ENCODE results near the gene NHLRC3. TPM values are rescaled to one million over a fixed set of nuclear protein-coding genes. Genes with fewer than 3 reads are reported as not detected.

NHLRC3 gene
- total and polyA plus RNA-seq, 2 of the 8 experiments (the other 6 are each of a cell fraction or from before 2014, with no cell fraction given), result 13.1 to 16.9 TPM

GRCh38 chr13:39054112-39054511 is 15.9 kb downstream of the NHLRC3 start:
- Histone ChIP-seq H3K9me3 (ENCODE audit: insufficient read depth in 2 of 2, low read depth in 1 of 2, low read length in 1 of 2) (no peaks in the 10 kb centered on the region; a peak in 1 of 4 replicates), H3K4me1 (replicated peaks in 1 of 4; ENCODE audit: control insufficient read depth in 3 of 4, insufficient read depth in 4 of 4, low read length in 3 of 4) (no peaks in the 10 kb centered on the region), H3K14ac (ENCODE audit: insufficient read length) (no peak overlapping the region), H3K79me1 (ENCODE audit: low read depth, low read length) (no peaks in the 10 kb centered on the region), H3K23ac (ENCODE audit: insufficient read length) (no peak overlapping the region), H2BK5ac (ENCODE audit: low read depth, low read length) (no peak overlapping the region), H2BK15ac (ENCODE audit: low read length) (no peak overlapping the region), H2BK20ac (ENCODE audit: low read length) (no peak overlapping the region), H3K4ac (replicated peaks; ENCODE audit: insufficient read length, low read depth, low read length) (no peak overlapping the region), H4K8ac (ENCODE audit: extremely low read depth, insufficient read depth, low read length) (no peak overlapping the region), H3K27me3 (replicated peaks in 1 of 4; ENCODE audit: control insufficient read depth in 3 of 4, extremely low read depth in 1 of 4, insufficient read depth in 3 of 4, low read length in 3 of 4) (peaks cover 0 to 1% (median 0%) of the 10 kb centered on the region in 4 experiments; a peak in 1 of 7 replicates), H3K9ac (replicated peaks in 1 of 4; ENCODE audit: extremely low read depth in 1 of 4, low read depth in 3 of 4, low read length in 3 of 4) (no peak overlapping the region), H2BK120ac (replicated peaks; ENCODE audit: low read depth, low read length) (no peak overlapping the region), H2AFZ (ENCODE audit: low read length) (no peak overlapping the region), H3K27ac (ENCODE audit: low read depth, low read length) (no peak overlapping the region), H4K20me1 (replicated peaks in 1 of 2; ENCODE audit: control insufficient read depth in 1 of 2, insufficient read depth in 2 of 2, low read length in 2 of 2) (no peaks in the 10 kb centered on the region), H3K36me3 (ENCODE audit: control insufficient read depth in 2 of 4, insufficient read depth in 4 of 4, low read length in 3 of 4) (peaks cover 0 to 3% (median 0%) of the 10 kb centered on the region in 4 experiments; a peak in 1 of 8 replicates), H3K18ac (ENCODE audit: extremely low read depth, low read length) (no peak overlapping the region), H3K4me3 (ENCODE audit: extremely low read depth in 1 of 4, insufficient read depth in 2 of 4, low read depth in 3 of 4, low read length in 4 of 4) (no peak overlapping the region), H3K56ac (replicated peaks; ENCODE audit: insufficient read length, low read depth, low read length) (no peak overlapping the region), H4K5ac (ENCODE audit: insufficient read length, low read depth, low read length) (no peak overlapping the region), H3K79me2 (ENCODE audit: control insufficient read depth in 1 of 2, insufficient read depth in 2 of 2, low read length in 2 of 2) (no peaks in the 10 kb centered on the region), H4K91ac (replicated peaks; ENCODE audit: insufficient read length, low read length) (no peak overlapping the region), H3K23me2 (ENCODE audit: low read depth, low read length) (no peaks in the 10 kb centered on the region), H2BK12ac (ENCODE audit: low read depth, low read length) (no peak overlapping the region), H2AK5ac (ENCODE audit: low read depth, low read length) (no peak overlapping the region), H3K4me2 (ENCODE audit: insufficient read depth in 1 of 2, low read depth in 2 of 2, low read length in 2 of 2) (no peak overlapping the region)
- POLR2A ChIA-PET (ENCODE audit: partially characterized antibody), result interaction anchor here (0.8 kb wide), 1 partner anchor 9 kb away, joined by 3 read pairs; no protein-coding TSS in a partner anchor
- CTCF ChIA-PET (ENCODE audit: partially characterized antibody), result interaction anchor here (1.3 kb wide), 1 partner anchor 91 kb away, joined by 3 read pairs; no protein-coding TSS in a partner anchor
- FAIRE-seq, result no peak
- WGBS, 2 experiments (ENCODE audit: extremely low coverage in 1 of 2, insufficient coverage in 1 of 2, insufficient read length in 1 of 2, insufficient replicate concordance in 2 of 2, low coverage in 1 of 2, low lambda C conversion rate in 2 of 2, missing lambda C conversion rate in 1 of 2), result 93% methylated on average over 3 of the region's 3 CpGs; no CpG with 5 or more reads in 1 of the 2 experiments
- DNase-seq (ENCODE audit: low read depth in 1 of 2, low spot score in 2 of 2), result no peak
- TF ChIP-seq MAX (IDR thresholded peaks at IDR 0.05), result no peak
- TF ChIP-seq POLR2AphosphoS5 (IDR thresholded peaks at IDR 0.05; ENCODE audit: low read depth, low read length), result no peak
- no peak for TF ChIP-seq POU5F1 (IDR thresholded peaks at IDR 0.05; ENCODE audit: low read depth, low read length)
- no peak for TF ChIP-seq TCF12 (IDR thresholded peaks at IDR 0.05; ENCODE audit: low read depth, low read length)
- TF ChIP-seq BRCA1 (IDR thresholded peaks at IDR 0.05; ENCODE audit: low read depth, low read length), result no peak
- no peak for TF ChIP-seq SRF (IDR thresholded peaks at IDR 0.05; ENCODE audit: low read depth, low read length)
- no peak for TF ChIP-seq SP2 (IDR thresholded peaks at IDR 0.05; ENCODE audit: low read length)
- no peak for TF ChIP-seq BACH1 (IDR thresholded peaks at IDR 0.05; ENCODE audit: low read length)
- TF ChIP-seq HDAC2 (IDR thresholded peaks at IDR 0.05; ENCODE audit: borderline replicate concordance in 1 of 2, low read depth in 2 of 2, low read length in 2 of 2), result no peak
- no peak for TF ChIP-seq CTCF (IDR thresholded peaks at IDR 0.05; ENCODE audit: control extremely low read depth in 1 of 3, insufficient read depth in 1 of 3, low read depth in 1 of 3, low read length in 3 of 3)
- TF ChIP-seq HDAC6 (IDR thresholded peaks at IDR 0.05; ENCODE audit: low read depth, low read length), result no peak
- no peak for TF ChIP-seq EGR1 (IDR thresholded peaks at IDR 0.05; ENCODE audit: borderline replicate concordance, low read depth, low read length)
